DOHH2 (cell line): ENCODE measurements around the gene SREBF2.

Source experiments
- H3F3A ChIP-seq: fragments of 200-600 bp; sonication (generic), shearing (Covaris generic); 2 replicates; pipeline ENCODE4 v1.6.0; 2016; ENCODE audit warnings: antibody characterized with exemption, mild to moderate bottlenecking; ENCODE audit not compliant: control insufficient read depth, insufficient read depth
- H3K27ac ChIP-seq: fragments of 200-600 bp; sonication (generic); 2 replicates; pipeline ENCODE4 v1.5.1; 2014; ENCODE audit warnings: low read depth, mild to moderate bottlenecking, low read length, moderate library complexity
- H3K27me3 ChIP-seq: fragments of 200-600 bp; sonication (generic); 2 replicates; pipeline ENCODE4 v1.6.1; 2014; ENCODE audit warnings: mild to moderate bottlenecking, low read length, mixed read lengths; ENCODE audit not compliant: control insufficient read depth
- H3K36me3 ChIP-seq: fragments of 200-600 bp; sonication (generic); 2 replicates; pipeline ENCODE4 v1.6.1; 2014; ENCODE audit warnings: mild to moderate bottlenecking, low read length, moderate library complexity, mixed read lengths; ENCODE audit not compliant: control insufficient read depth
- H3K4me1 ChIP-seq: fragments of 200-600 bp; sonication (generic); 2 replicates; pipeline ENCODE4 v1.6.1; 2014; ENCODE audit warnings: mild to moderate bottlenecking, low read length, mixed read lengths; ENCODE audit not compliant: control insufficient read depth
- H3K4me2 ChIP-seq: fragments of 200-600 bp; sonication (generic); 2 replicates; pipeline ENCODE4 v1.6.0; 2014; ENCODE audit warnings: mild to moderate bottlenecking, low read length, moderate library complexity
- H3K4me3 ChIP-seq: fragments of 200-600 bp; sonication (generic); 2 replicates; pipeline ENCODE4 v1.5.1; 2014; ENCODE audit warnings: mild to moderate bottlenecking, low read length, mixed read lengths
- H3K79me2 ChIP-seq: fragments of 200-600 bp; sonication (generic); 2 replicates; pipeline ENCODE4 v1.6.1; 2014; ENCODE audit warnings: mild to moderate bottlenecking, low read length, mixed read lengths; ENCODE audit not compliant: control insufficient read depth
- H3K9me2 ChIP-seq: fragments of 200-600 bp; sonication (generic); replicated peaks from 2 replicates; pipeline ENCODE4 v1.6.1; 2014; ENCODE audit warnings: mild to moderate bottlenecking, low read length, mixed read lengths; ENCODE audit not compliant: control insufficient read depth
- H3K9me3 ChIP-seq: fragments of 200-600 bp; sonication (generic); 2 replicates; pipeline ENCODE4 v1.6.1; 2014; ENCODE audit warnings: antibody characterized with exemption, low read length, mixed read lengths; ENCODE audit not compliant: control insufficient read depth, insufficient read depth
- H4K20me1 ChIP-seq: fragments of 200-600 bp; sonication (generic); 2 replicates; pipeline ENCODE4 v1.6.0; 2014; ENCODE audit warnings: low read depth, mild to moderate bottlenecking, antibody characterized with exemption, low read length, moderate library complexity; ENCODE audit not compliant: control insufficient read depth, insufficient read depth
- EZH2phosphoT487 ChIP-seq: fragments of 200-600 bp; sonication (generic); IDR thresholded peaks from 2 replicates; pipeline ENCODE4 v1.6.1; 2017; ENCODE audit warnings: borderline replicate concordance, mild to moderate bottlenecking, antibody characterized with exemption, low read length, moderate library complexity, mixed read lengths
- TF ChIP-seq, protein P1 (sequence below): fragments of 200-600 bp; sonication (generic); IDR thresholded peaks from one replicate; pipeline ENCODE4 v1.5.1; 2014; ENCODE audit warnings: antibody characterized with exemption, mild to moderate bottlenecking, low read depth, low read length; ENCODE audit not compliant: poor library complexity, severe bottlenecking

SREBF2 gene

DNA sequence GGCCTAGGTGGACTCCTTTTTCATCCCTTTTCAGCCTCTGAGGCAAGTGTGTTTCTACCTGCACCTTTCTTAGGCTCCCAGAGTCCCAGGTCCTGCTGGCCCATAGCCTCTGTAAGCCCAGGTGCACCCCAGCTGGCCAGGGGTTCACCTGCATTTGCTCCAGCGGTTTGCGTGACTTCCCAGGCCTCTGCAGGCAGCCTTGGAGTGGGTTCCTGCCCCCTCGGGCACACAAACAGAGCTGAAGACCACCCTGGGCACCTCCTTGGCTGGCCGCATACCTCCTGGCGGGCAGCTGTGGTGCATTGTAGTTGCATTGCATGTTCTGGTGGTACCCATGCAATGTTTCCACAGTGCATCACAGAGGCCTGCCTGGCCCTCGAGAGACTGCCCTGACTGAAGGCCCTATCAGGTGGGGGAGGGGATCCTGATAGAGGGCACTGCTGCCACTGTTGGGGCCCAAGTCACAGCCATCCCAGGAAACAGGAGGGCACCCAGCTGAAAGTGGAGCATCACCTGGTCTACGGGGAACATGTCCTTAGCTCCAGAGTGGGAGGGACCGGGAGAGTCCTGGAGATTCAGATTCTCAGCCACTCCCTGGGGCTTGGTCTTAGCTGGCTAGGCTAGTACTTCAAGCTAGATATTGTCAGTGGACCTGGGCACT is 67.9 kb downstream of the SREBF2 start:
- Histone ChIP-seq H3K27ac (no peak overlapping the region), H3K36me3 (peaks cover 98% of the 10 kb centered on the region), H3K27me3 (no peaks in the 10 kb centered on the region), H3K9me2 (no peaks in the 10 kb centered on the region), H3K9me3 (no peaks in the 10 kb centered on the region), H3K4me1 (no peaks in the 10 kb centered on the region), H3K4me2 (no peak overlapping the region), H3K79me2 (no peaks in the 10 kb centered on the region), H4K20me1 (peaks cover 7% of the 10 kb centered on the region), H3K4me3 (no peak overlapping the region), H3F3A (no peaks in the 10 kb centered on the region)
- TF ChIP-seq, protein P1, sequence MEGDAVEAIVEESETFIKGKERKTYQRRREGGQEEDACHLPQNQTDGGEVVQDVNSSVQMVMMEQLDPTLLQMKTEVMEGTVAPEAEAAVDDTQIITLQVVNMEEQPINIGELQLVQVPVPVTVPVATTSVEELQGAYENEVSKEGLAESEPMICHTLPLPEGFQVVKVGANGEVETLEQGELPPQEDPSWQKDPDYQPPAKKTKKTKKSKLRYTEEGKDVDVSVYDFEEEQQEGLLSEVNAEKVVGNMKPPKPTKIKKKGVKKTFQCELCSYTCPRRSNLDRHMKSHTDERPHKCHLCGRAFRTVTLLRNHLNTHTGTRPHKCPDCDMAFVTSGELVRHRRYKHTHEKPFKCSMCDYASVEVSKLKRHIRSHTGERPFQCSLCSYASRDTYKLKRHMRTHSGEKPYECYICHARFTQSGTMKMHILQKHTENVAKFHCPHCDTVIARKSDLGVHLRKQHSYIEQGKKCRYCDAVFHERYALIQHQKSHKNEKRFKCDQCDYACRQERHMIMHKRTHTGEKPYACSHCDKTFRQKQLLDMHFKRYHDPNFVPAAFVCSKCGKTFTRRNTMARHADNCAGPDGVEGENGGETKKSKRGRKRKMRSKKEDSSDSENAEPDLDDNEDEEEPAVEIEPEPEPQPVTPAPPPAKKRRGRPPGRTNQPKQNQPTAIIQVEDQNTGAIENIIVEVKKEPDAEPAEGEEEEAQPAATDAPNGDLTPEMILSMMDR: no peak

GRCh38 chr22:41902016-41902415 is 69.1 kb downstream of the SREBF2 start:
- Histone ChIP-seq H3K9me2 (no peaks in the 10 kb centered on the region), H3K4me1 (no peaks in the 10 kb centered on the region), H3K4me2 (no peak overlapping the region), H3K27ac (no peak overlapping the region), H3K4me3 (no peak overlapping the region), H3K79me2 (no peaks in the 10 kb centered on the region), H3K27me3 (no peaks in the 10 kb centered on the region), H4K20me1 (peaks cover 7% of the 10 kb centered on the region), H3K9me3 (no peaks in the 10 kb centered on the region), H3F3A (peaks cover 5% of the 10 kb centered on the region; the same call in 1 of the 2 replicates), H3K36me3 (peaks cover 96% of the 10 kb centered on the region)
- TF ChIP-seq, protein P1: no peak
- TF ChIP-seq EZH2phosphoT487: no peak

- H3K4me1 ChIP-seq: no peaks in the 10 kb centered on the region
- H3F3A ChIP-seq: peaks cover 5% of the 10 kb centered on the region; the same call in 1 of the 2 replicates
- no peak overlapping the region for H3K4me3 ChIP-seq
- H3K79me2 ChIP-seq: no peaks in the 10 kb centered on the region
- peaks cover 87% of the 10 kb centered on the region for H3K36me3 ChIP-seq
- no peak overlapping the region for H3K27ac ChIP-seq
- H3K4me2 ChIP-seq: no peak overlapping the region
- no peaks in the 10 kb centered on the region for H3K27me3 ChIP-seq
- no peaks in the 10 kb centered on the region for H3K9me2 ChIP-seq
- H3K9me3 ChIP-seq: no peaks in the 10 kb centered on the region
- peaks cover 7% of the 10 kb centered on the region for H4K20me1 ChIP-seq
- TF ChIP-seq, protein P1: no peak
These were observed 70.1 kb downstream of the SREBF2 start for GRCh38 chr22:41902932-41903421.
